HG03097 (cell line): ENCODE results near the gene CNTN1.
A peak's percentile ranks its signal among the peaks of the same experiment; 100 is the strongest.

ENCODE experiments used
- ATAC-seq: cut with Tn5 transposase; IDR thresholded peaks from one replicate; pipeline ENCODE4 v1.9.1; 2021; ENCODE audit not compliant: unreplicated experiment, low FRiP score

Gene CNTN1

GRCh38 chr12:40833818-40834217 is 141.6 kb downstream of the CNTN1 start:
- no peak for ATAC-seq

- no peak for ATAC-seq
Measured at GRCh38 chr12:40834321-40834720, 142.1 kb downstream of the CNTN1 start.

GRCh38 chr12:40837891-40838429 is 145.7 kb downstream of the CNTN1 start:
- ATAC-seq, result no peak

GRCh38 chr12:40843495-40843894 is 151.3 kb downstream of the CNTN1 start:
- no peak for ATAC-seq

GRCh38 chr12:40853221-40853620 is 161.0 kb downstream of the CNTN1 start:
- ATAC-seq, result no peak

GRCh38 chr12:40854604-40855003 is 162.4 kb downstream of the CNTN1 start:
- ATAC-seq, result no peak

GRCh38 chr12:40864891-40865290 is 172.7 kb downstream of the CNTN1 start:
- ATAC-seq, result no peak

GRCh38 chr12:40870981-40871380 is 178.7 kb downstream of the CNTN1 start:
- no peak for ATAC-seq

GRCh38 chr12:40874868-40875267 is 182.6 kb downstream of the CNTN1 start:
- no peak for ATAC-seq

- ATAC-seq, result no peak
Measured at GRCh38 chr12:40889329-40889728, 197.1 kb downstream of the CNTN1 start.

GRCh38 chr12:40892528-40892927 is 200.3 kb downstream of the CNTN1 start:
- ATAC-seq, result no peak

- no peak for ATAC-seq
Measured at GRCh38 chr12:40898505-40898904, 206.3 kb downstream of the CNTN1 start.

GRCh38 chr12:40903040-40903439 is 210.8 kb downstream of the CNTN1 start:
- no peak for ATAC-seq

- peak; percentile 93 for ATAC-seq
Measured at GRCh38 chr12:40907115-40907527, 214.9 kb downstream of the CNTN1 start.

- no peak for ATAC-seq
Measured at GRCh38 chr12:40911676-40912075, 219.4 kb downstream of the CNTN1 start.

GRCh38 chr12:40915172-40915571 is 222.9 kb downstream of the CNTN1 start:
- ATAC-seq, result no peak

GRCh38 chr12:40917561-40917960 is 225.3 kb downstream of the CNTN1 start:
- ATAC-seq, result no peak

- no peak for ATAC-seq
Measured at GRCh38 chr12:40921563-40922163, 229.4 kb downstream of the CNTN1 start.

- ATAC-seq, result no peak
Measured at GRCh38 chr12:40937891-40938290, 245.7 kb downstream of the CNTN1 start.

GRCh38 chr12:40942326-40942725 is 250.1 kb downstream of the CNTN1 start:
- no peak for ATAC-seq

- ATAC-seq, result no peak
Measured at GRCh38 chr12:40945772-40946171, 253.5 kb downstream of the CNTN1 start.

- ATAC-seq, result no peak
Measured at GRCh38 chr12:40946612-40947194, 254.5 kb downstream of the CNTN1 start.
